Ovary (tissue), 3 donors: ENCODE measurements around the gene EGF.
"Not testable (repeated sequence)": the region's sequence is repeated elsewhere in the genome, so short reads cannot be mapped to it uniquely, and the experiment has no call there.

Experiments used
- CTCF ChIP-seq, 3 donors: fragments of 450-650 bp in 2 of 3; fragments of 200-600 bp in 1 of 3; IDR thresholded peaks; one replicate each; pipeline versions ENCODE4 v1.5.1 to v1.8.0; 2016 to 2022; ENCODE audit warnings: antibody characterized with exemption in 3 of 3, mild to moderate bottlenecking in 1 of 3
- EP300 ChIP-seq: sonication (generic); formaldehyde crosslinking; IDR thresholded peaks from one replicate; pipeline ENCODE4 v1.6.1; 2017; ENCODE audit warnings: antibody characterized with exemption
- POLR2A ChIP-seq: fragments of 450-650 bp; IDR thresholded peaks from one replicate; pipeline ENCODE4 v1.6.1; 2017; ENCODE audit warnings: antibody characterized with exemption, mild to moderate bottlenecking, moderate library complexity
- donor health status: DM: no; HTN: no; CAD: no.

- not testable (repeated sequence) for TF ChIP-seq CTCF (IDR thresholded peaks at IDR 0.05); POLR2A; EP300
Measured at GRCh38 chr4:109937352-109937751, 24.7 kb downstream of the EGF start.
